Cardiac fibroblast (primary cell): Measurements from ENCODE around the gene CACNA1D.

Experiments used
- DNase-seq, 2 donors: peaks; one replicate each; pipeline versions ENCODE4 v3.0.0 to v3.0.0-alpha.2; 2010; ENCODE audit warnings: low read depth in 2 of 2
- H3K4me3 ChIP-seq, 2 donors: replicated peaks in 1 of 2; 1 replicate in 1 of 2; 2 replicates in 1 of 2; pipeline ENCODE4 v1.5.1; 2011; ENCODE audit warnings: low read depth in 2 of 2, low read length in 2 of 2, mild to moderate bottlenecking in 2 of 2, moderate library complexity in 1 of 2
- CTCF ChIP-seq: IDR thresholded peaks from one replicate; pipeline ENCODE4 v1.5.1; 2011; ENCODE audit warnings: low read depth, mild to moderate bottlenecking, low read length, inconsistent platforms

The CACNA1D gene

GRCh38 chr3:53581671-53582070, 87.3 kb downstream of the CACNA1D start:
- no peak for TF ChIP-seq CTCF
- no peak overlapping the region for H3K4me3 ChIP-seq
- DNase-seq: no peak

- no peak for DNase-seq
- H3K4me3 ChIP-seq: no peak overlapping the region
- no peak for TF ChIP-seq CTCF
Observed at GRCh38 chr3:53583161-53583690, 88.8 kb downstream of the CACNA1D start.

DNA sequence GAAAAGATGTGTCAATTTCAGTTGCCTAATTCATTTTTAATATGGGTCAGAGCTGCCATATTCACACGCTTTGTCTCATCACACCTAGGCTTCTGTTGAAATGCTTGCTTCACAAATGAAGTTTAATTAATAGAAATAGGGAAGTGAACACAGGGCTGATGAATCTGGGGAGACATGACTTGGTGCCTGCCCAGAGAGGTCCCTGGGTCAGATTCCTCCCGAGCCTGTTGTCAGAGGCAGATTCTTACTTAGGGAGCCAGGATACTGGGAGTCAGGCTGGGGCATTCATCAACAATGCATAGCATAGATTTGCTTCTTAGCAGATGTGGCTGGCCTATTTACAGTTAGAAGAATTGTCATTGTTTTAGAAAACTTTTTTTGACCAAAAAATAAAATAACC, 90.6 kb downstream of the CACNA1D start:
- no peak for TF ChIP-seq CTCF
- H3K4me3 ChIP-seq: no peak overlapping the region
- DNase-seq: no peak

GRCh38 chr3:53585627-53586026, 91.2 kb downstream of the CACNA1D start:
- TF ChIP-seq CTCF: no peak
- H3K4me3 ChIP-seq: no peak overlapping the region
- DNase-seq: no peak

- no peak overlapping the region for H3K4me3 ChIP-seq
- TF ChIP-seq CTCF: no peak
- DNase-seq: no peak
Observed at GRCh38 chr3:53588122-53588521, 93.7 kb downstream of the CACNA1D start.

GRCh38 chr3:53589201-53589600, 94.8 kb downstream of the CACNA1D start:
- H3K4me3 ChIP-seq: no peak overlapping the region
- TF ChIP-seq CTCF: no peak
- DNase-seq: no peak

DNA sequence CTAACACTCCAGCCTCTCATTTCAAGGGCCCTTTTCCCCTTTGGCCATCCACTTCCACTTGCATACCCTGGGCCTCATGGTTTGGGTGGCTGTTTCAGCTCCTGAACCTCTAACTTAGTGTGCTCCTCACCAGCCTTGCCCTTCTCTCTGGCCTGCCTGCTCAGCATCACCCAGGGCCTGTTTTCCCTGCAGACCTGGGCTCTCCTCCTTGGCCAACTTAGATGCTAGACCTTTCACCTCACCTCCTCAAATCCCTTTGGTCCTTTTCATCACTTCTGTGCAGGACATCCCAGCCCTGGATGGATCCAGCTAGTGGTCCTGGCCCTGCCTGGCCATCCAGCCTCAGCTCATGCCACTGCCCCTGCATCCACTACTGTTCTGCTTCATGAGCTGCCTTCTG, 95.4 kb downstream of the CACNA1D start:
- no peak for TF ChIP-seq CTCF
- H3K4me3 ChIP-seq: no peak overlapping the region
- DNase-seq: no peak
